ENCODE data around the gene ROBO1. TPM values are rescaled to one million over a fixed set of nuclear protein-coding genes. Genes with fewer than 3 reads are reported as not detected.

The ROBO1 gene
- total and polyA plus RNA-seq, 2 experiments from 2014 or later: 29.3 to 171 TPM

- no peak overlapping the region for H3K4me3 ChIP-seq
- no peaks in the 10 kb centered on the region for H3K4me1 ChIP-seq (ENCODE audit: low read depth)
These were observed 965.8 kb downstream of the ROBO1 start for GRCh38 chr3:78801926-78802561.

GRCh38 chr3:78799681-78800080, 968.1 kb downstream of the ROBO1 start:
- no peak for DNase-seq (ENCODE audit: low read depth in 1 of 2, low spot score in 1 of 2)
- H3K27ac ChIP-seq: no peak overlapping the region
- H3K9me3 ChIP-seq (ENCODE audit: low read depth): no peaks in the 10 kb centered on the region
- H3K4me3 ChIP-seq: no peak overlapping the region
- no peaks in the 10 kb centered on the region for H3K4me1 ChIP-seq (ENCODE audit: low read depth)
- TF ChIP-seq CTCF (IDR thresholded peaks at IDR 0.05; ENCODE audit: low read depth, low read length): no peak
- no peaks in the 10 kb centered on the region for H3K36me3 ChIP-seq
- H3K27me3 ChIP-seq: no peaks in the 10 kb centered on the region

More at GRCh38 chr3:78801926-78802561, 965.8 kb downstream of the ROBO1 start:
- TF ChIP-seq CTCF (IDR thresholded peaks at IDR 0.05; ENCODE audit: low read depth, low read length): no peak
- no peaks in the 10 kb centered on the region for H3K9me3 ChIP-seq (ENCODE audit: low read depth)
- H3K27me3 ChIP-seq: no peaks in the 10 kb centered on the region
- DNase-seq (ENCODE audit: low read depth in 1 of 2, low spot score in 1 of 2): no peak
- no peak overlapping the region for H3K27ac ChIP-seq
- no peaks in the 10 kb centered on the region for H3K36me3 ChIP-seq

GRCh38 chr3:78798266-78798832, 969.4 kb downstream of the ROBO1 start:
- H3K36me3 ChIP-seq: no peaks in the 10 kb centered on the region
- TF ChIP-seq CTCF (IDR thresholded peaks at IDR 0.05; ENCODE audit: low read depth, low read length): no peak
- no peaks in the 10 kb centered on the region for H3K9me3 ChIP-seq (ENCODE audit: low read depth)
- no peak overlapping the region for H3K27ac ChIP-seq
- H3K4me3 ChIP-seq: no peak overlapping the region
- no peaks in the 10 kb centered on the region for H3K27me3 ChIP-seq
- no peaks in the 10 kb centered on the region for H3K4me1 ChIP-seq (ENCODE audit: low read depth)
- DNase-seq (ENCODE audit: low read depth in 1 of 2, low spot score in 1 of 2): no peak

GRCh38 chr3:78794431-78794830, 973.4 kb downstream of the ROBO1 start:
- no peaks in the 10 kb centered on the region for H3K9me3 ChIP-seq (ENCODE audit: low read depth)
- no peak for TF ChIP-seq CTCF (IDR thresholded peaks at IDR 0.05; ENCODE audit: low read depth, low read length)

GRCh38 chr3:78792733-78793132, 975.1 kb downstream of the ROBO1 start:
- no peaks in the 10 kb centered on the region for H3K9me3 ChIP-seq (ENCODE audit: low read depth)
- H3K27ac ChIP-seq: no peak overlapping the region
- no peak overlapping the region for H3K4me3 ChIP-seq
- H3K27me3 ChIP-seq: no peaks in the 10 kb centered on the region
- DNase-seq (ENCODE audit: low read depth in 1 of 2, low spot score in 1 of 2): no peak
- TF ChIP-seq CTCF (IDR thresholded peaks at IDR 0.05; ENCODE audit: low read depth, low read length): no peak
- H3K4me1 ChIP-seq (ENCODE audit: low read depth): no peaks in the 10 kb centered on the region
- H3K36me3 ChIP-seq: no peaks in the 10 kb centered on the region

More at GRCh38 chr3:78794431-78794830, 973.4 kb downstream of the ROBO1 start:
- H3K4me3 ChIP-seq: no peak overlapping the region
- no peaks in the 10 kb centered on the region for H3K36me3 ChIP-seq
- no peak overlapping the region for H3K27ac ChIP-seq
- no peak for DNase-seq (ENCODE audit: low read depth in 1 of 2, low spot score in 1 of 2)
- no peaks in the 10 kb centered on the region for H3K27me3 ChIP-seq
- H3K4me1 ChIP-seq (ENCODE audit: low read depth): no peaks in the 10 kb centered on the region

Measured in cardiac muscle cell (in vitro differentiated cells and primary cell).